Measurements from ENCODE around the gene MS4A10. TPM values are rescaled to one million over a fixed set of nuclear protein-coding genes. Genes with fewer than 3 reads are reported as not detected.
A peak's percentile ranks its signal among the peaks of the same experiment; 100 is the strongest.
"Not testable (repeated sequence)": the region's sequence is repeated elsewhere in the genome, so short reads cannot be mapped to it uniquely, and the experiment has no call there.

The MS4A10 gene
- not detected in 2 replicates for total RNA-seq

GRCh38 chr11:60785136-60785535 lies at the start of gene MS4A10:
Gene MS4A10, plus strand, starts transcription at chr11:60785333. Its CDS starts 5,003 bp downstream, at chr11:60790336.
- DNase-seq (ENCODE audit: low read depth in 2 of 2), result no peak

- DNase-seq (ENCODE audit: low read depth in 2 of 2), result no peak
Measured at GRCh38 chr11:60739114-60739513, 46.0 kb upstream of the MS4A10 start.

GRCh38 chr11:60740573-60740972 lies 44.6 kb upstream of the MS4A10 start:
- DNase-seq (ENCODE audit: low read depth in 2 of 2), result no peak

GRCh38 chr11:60741421-60741820 lies 43.7 kb upstream of the MS4A10 start:
- DNase-seq (ENCODE audit: low read depth in 2 of 2), result no peak

- DNase-seq (ENCODE audit: low read depth in 2 of 2), result no peak
Measured at GRCh38 chr11:60743058-60743457, 42.1 kb upstream of the MS4A10 start.

GRCh38 chr11:60744114-60744513 lies 41.0 kb upstream of the MS4A10 start:
- DNase-seq (ENCODE audit: low read depth in 2 of 2), result no peak

- DNase-seq (ENCODE audit: low read depth in 2 of 2), result no peak
Measured at GRCh38 chr11:60747359-60747873, 37.7 kb upstream of the MS4A10 start.

GRCh38 chr11:60748225-60748624 lies 36.9 kb upstream of the MS4A10 start:
- DNase-seq (ENCODE audit: low read depth in 2 of 2), result no peak

GRCh38 chr11:60748821-60749220 lies 36.3 kb upstream of the MS4A10 start:
- no peak for DNase-seq (ENCODE audit: low read depth in 2 of 2)

GRCh38 chr11:60750911-60751310 lies 34.2 kb upstream of the MS4A10 start:
- no peak for DNase-seq (ENCODE audit: low read depth in 2 of 2)

- DNase-seq (ENCODE audit: low read depth in 2 of 2), result no peak
Measured at GRCh38 chr11:60753309-60753708, 31.8 kb upstream of the MS4A10 start.

- no peak for DNase-seq (ENCODE audit: low read depth in 2 of 2)
Measured at GRCh38 chr11:60754887-60755286, 30.2 kb upstream of the MS4A10 start.

GRCh38 chr11:60756307-60757032 lies 28.7 kb upstream of the MS4A10 start, which contains the start of gene MS4A15:
Gene MS4A15, plus strand, starts transcription at chr11:60756867. Its CDS starts 6,867 bp downstream, at chr11:60763734.
- peak; percentile 26 to 31 for DNase-seq (ENCODE audit: low read depth in 2 of 2)

- DNase-seq (ENCODE audit: low read depth in 2 of 2), result no peak
Measured at GRCh38 chr11:60757231-60757800, 27.8 kb upstream of the MS4A10 start.

- not testable (repeated sequence) for DNase-seq (ENCODE audit: low read depth in 2 of 2)
Measured at GRCh38 chr11:60758671-60759070, 26.5 kb upstream of the MS4A10 start.

- not testable (repeated sequence) for DNase-seq (ENCODE audit: low read depth in 2 of 2)
Measured at GRCh38 chr11:60759438-60760225, 25.5 kb upstream of the MS4A10 start.

- DNase-seq (ENCODE audit: low read depth in 2 of 2), result no peak
Measured at GRCh38 chr11:60761436-60762190, 23.5 kb upstream of the MS4A10 start.

- DNase-seq (ENCODE audit: low read depth in 2 of 2), result peak in 1 of 2 donors; percentile 23
Measured at GRCh38 chr11:60762851-60763691, 22.1 kb upstream of the MS4A10 start.

- no peak for DNase-seq (ENCODE audit: low read depth in 2 of 2)
Measured at GRCh38 chr11:60763692-60764369, 21.3 kb upstream of the MS4A10 start.

GRCh38 chr11:60764879-60765278 lies 20.3 kb upstream of the MS4A10 start:
- DNase-seq (ENCODE audit: low read depth in 2 of 2), result peak in 1 of 2 donors; percentile 7
